ENCODE data around the gene COASY.
A peak's percentile ranks its signal among the peaks of the same experiment; 100 is the strongest.

Gene COASY

DNA sequence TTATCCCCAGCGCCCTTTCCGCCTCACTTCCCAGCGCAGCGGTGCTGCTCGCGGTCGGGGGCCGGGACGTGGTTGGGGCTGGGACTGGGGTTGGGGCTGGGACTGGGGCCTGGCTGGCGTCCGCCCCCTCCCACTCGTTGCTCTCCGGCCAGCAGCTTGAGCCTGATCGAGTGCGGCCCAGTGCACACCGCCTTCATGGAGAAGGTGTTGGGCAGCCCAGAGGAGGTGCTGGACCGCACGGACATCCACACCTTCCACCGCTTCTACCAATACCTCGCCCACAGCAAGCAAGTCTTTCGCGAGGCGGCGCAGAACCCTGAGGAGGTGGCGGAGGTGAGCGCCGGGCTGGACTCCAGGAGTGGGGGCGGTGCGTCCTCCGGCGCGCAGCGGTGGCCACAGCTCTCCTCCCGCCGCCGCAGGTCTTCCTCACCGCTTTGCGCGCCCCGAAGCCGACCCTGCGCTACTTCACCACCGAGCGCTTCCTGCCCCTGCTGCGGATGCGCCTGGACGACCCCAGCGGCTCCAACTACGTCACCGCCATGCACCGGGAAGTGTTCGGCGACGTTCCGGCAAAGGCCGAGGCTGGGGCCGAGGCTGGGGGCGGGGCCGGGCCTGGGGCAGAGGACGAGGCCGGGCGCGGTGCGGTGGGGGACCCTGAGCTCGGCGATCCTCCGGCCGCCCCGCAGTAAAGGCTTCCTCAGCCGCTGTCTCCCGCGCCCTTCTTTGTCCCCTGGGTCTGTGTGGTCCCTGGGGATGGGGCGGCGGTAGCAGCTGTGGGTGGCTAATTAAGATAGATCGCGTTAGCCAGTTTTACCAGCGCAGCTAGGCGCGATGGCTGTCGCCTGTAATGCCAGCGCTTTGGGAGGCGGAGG is 7.5 kb upstream of the COASY start:
- DNase-seq = peak; percentile 87

DNA sequence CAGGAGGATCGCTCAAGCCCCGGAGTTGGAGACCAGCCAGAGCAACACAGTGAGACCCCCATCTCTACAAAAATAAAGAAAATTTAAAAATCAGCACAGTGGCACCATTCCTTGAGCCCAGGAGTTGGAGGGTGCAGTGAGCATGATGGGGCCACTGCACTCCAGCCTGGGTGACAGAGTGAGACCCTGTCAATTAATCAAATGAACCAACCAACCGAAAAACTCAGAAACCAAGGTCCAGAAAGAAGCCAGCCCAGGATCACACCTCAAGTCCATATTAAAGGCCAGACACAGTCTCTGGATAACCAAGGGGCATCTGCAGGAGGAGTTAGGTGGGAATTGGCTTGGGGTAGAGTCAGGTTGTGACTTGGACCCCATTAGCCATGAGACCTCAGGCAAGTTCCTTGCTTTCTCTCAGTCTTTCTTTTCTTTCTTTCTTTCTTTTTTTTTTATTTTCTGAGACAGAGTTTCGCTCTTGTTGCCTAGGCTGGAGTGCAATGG is 6.8 kb upstream of the COASY start:
- no peak for DNase-seq

DNA sequence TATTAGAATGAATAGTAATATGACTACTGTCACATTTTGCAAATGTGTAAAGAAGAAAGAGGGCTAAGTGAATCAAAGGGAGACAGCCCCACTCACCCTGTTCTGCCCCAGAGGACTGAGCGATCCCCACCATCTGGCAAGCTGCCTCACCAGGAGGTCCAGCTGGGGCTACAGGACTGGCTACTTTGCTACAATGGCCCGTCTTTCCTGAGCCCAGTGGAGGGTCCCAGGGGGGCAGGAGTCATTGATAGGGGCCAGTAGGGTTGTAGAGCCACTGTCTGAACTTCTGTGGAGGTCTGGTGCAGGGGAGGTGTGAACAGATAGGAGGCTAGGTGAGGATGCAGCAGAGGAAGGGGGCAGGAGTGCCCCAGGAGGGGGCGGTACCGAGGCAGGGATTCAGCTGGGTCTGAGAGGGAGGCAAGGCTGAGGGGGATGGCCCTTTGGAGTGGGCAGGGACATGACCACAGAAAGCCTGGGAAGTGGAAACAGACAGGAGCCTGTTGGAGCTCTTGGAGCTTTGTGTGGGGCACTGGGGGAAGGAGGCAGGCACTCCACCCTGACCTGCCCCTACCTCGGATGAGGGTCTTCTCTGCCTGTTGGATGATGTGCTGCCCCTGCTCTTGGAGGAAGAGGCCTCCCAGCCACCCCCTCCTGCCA is 5.9 kb upstream of the COASY start:
- peak; percentile 45 for DNase-seq

DNA sequence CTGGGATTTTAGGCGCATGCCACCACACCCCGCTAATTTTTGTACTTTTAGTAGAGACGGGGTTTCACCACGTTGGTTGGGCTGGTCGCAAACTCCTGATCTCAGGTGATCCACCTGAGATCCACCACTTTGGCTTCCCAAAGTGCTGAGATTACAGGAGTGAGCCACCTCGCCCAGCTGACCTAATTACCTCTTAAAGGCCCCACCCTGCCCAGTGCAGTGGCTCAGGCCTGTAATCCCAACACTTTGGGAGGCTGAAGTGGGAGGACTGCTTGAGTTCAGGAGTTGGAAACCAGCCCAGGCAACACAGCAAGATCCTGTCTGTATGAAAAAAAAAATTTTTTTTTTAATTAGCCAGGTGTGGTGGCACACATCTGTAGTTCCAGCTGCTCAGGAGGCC is 2.9 kb upstream of the COASY start:
- DNase-seq = no peak

DNA sequence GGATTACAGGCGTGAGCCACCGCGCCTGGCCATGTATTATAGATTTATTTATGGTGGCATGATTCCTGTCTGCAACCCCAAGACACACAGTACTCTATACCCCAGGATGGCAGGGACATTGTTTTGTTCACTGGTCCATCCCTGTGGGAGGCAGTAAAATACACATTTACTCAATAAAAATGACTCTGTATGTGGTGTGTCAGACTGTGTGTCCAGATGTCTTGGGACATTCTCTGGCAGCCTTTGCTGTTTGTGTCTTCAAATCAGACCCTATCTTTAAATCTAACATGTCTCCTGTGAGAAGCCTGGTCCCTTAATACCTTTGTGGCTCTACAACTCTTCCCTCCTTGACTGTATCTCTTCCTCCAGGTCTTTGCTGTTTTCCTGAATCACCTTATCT is 1.7 kb upstream of the COASY start:
- DNase-seq = no peak

DNA sequence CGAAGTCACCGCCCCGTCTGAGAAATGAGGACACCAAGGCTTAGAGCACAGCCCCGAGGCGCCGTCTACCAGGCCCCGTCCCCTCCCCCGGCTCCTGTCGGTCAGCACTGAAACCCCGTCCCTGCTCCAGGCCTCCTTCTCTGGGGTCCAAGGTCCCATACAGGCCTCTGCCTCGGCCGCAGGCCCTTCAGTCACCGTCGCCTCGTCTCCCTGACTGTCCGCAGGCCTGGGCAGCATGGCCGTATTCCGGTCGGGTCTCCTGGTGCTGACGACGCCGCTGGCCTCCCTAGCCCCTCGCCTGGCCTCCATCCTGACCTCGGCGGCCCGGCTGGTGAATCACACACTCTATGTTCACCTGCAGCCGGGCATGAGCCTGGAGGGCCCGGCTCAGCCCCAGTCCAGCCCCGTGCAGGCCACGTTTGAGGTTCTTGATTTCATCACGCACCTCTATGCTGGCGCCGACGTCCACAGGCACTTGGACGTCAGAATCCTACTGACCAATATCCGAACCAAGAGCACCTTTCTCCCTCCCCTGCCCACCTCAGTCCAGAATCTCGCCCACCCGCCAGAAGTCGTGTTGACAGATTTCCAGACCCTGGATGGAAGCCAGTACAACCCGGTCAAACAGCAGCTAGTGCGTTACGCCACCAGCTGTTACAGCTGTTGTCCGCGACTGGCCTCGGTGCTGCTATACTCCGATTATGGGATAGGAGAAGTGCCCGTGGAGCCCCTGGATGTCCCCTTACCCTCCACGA is 617 bp downstream of the COASY start:
- no peak for DNase-seq

DNA sequence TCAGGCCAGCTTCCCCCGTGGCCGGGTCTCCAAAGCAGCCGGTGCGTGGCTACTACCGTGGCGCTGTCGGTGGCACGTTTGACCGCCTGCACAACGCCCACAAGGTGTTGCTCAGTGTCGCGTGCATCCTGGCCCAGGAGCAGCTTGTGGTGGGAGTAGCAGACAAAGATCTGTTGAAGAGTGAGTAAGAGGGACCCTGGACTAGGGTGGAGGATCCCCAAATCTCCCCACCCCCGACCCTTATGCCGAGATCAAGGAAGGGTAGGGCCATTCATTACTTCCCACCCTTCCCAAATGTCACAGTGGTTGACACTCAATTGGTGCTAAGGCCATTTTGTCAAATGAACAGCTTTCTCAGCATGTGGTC is 1.2 kb downstream of the COASY start:
- no peak for DNase-seq

DNA sequence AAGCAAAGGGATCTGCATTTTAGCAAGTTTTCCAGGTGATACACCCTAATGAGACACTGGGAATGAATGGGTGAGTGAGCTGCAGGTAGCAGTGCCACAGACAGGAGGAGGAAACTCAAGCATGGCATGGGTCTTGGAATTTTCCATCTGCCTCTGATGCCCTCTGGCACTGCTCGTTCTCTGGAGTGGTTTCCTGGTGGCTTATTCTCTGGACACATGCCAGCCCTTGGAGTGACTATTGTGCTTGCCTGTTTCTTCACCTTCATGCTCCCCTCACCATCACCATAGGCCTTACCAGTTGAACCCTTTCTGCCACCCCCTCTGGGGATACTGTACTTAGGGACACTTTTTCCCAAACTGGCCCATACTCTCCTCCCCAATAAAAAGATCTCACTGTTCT is 1.6 kb downstream of the COASY start:
- DNase-seq = peak; percentile 38

DNA sequence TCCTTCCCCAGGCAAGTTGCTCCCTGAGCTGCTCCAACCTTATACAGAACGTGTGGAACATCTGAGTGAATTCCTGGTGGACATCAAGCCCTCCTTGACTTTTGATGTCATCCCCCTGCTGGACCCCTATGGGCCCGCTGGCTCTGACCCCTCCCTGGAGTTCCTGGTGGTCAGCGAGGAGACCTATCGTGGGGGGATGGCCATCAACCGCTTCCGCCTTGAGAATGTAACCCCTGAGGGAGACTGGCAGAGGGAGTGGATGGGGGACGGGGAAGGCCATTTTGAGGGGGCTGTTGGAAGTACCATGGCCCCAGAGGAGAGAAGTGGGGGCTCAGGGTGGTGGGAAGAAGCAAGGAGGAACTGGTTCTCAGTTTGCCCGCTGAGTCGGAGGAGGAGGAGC is 2.0 kb downstream of the COASY start:
- DNase-seq = no peak

DNA sequence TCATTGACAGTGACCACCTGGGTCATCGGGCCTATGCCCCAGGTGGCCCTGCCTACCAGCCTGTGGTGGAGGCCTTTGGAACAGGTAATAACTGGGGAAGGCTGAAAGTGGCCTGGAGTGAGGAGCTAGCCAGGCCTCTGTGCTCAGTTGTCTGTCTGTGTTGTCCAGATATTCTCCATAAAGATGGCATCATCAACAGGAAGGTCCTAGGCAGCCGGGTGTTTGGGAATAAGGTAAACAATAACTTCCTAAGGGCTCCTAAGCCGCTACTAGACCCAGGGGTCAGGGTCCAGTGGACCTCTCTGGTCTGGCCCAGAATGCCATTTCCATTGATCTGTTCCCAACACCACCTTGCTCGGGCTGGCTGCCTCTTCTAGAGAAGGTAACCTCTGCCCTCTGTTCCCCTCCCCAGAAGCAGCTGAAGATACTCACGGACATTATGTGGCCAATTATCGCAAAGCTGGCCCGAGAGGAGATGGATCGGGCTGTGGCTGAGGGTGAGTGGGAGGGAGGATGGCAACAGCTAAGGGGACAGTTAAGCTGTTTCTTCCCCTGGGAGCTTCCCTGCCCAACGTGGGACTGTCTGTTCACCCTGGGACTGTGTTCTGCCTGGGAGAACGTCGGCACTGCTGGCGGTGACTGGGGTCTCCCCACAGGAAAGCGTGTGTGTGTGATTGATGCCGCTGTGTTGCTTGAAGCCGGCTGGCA is 3.0 kb downstream of the COASY start:
- no peak for DNase-seq

DNA sequence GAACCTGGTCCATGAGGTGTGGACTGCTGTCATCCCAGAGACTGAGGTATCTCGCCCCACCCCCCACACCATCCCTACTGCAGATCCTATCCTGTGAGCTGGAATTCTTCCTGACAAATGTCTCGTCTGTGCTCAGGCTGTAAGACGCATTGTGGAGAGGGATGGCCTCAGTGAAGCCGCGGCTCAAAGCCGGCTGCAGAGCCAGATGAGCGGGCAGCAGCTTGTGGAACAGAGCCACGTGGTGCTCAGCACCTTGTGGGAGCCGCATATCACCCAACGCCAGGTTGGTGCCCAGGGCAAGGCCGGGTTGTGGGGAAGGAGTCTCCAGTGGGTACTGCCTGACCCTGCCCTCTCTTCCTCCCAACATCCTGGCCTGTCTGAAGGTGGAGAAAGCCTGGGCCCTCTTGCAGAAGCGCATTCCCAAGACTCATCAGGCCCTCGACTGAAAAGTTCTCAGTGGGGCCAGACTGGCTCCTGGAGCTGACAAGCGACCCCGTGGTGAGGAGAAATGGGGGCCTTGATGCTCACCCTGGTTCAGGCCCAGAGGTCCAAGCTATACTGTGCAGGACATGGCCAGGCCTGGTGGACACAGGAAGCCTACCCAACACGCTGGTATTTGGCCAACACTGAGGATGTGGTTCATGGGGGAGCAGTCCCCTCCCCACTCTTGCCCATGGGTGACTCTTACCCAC is 3.7 kb downstream of the COASY start:
- no peak for DNase-seq

DNA sequence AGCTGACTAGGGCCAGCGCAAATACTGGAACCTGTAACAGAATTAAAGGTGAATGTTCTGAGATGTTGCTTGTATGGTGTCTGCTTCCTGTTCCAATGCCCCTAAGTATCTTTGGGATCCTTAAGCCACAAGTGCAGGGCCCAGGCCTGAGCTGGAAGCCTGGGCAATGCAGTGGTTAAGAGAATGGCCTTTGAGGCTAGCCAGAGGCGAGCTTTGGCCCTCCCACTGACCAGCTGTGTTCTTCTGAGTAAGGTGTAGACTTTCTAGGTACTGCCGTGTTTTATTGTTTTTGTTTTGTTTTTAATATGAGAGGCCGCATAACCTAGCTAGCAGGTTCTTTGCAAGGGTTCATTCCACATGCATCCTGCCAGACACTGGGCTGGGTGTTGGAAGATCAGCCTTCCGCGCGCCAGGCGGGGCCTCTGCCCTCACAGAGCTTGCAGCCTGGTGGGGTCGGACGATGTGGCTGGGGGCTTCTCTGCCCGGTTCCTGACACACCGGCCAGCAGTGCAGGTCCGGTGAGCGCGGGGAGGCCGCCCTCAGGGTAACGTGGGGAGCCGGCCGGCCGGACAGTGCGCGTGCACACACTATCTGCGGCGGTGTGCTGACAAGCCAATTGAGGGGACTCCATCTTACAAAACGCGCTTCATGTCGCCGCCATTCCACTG is 4.4 kb downstream of the COASY start:
- DNase-seq = no peak

DNA sequence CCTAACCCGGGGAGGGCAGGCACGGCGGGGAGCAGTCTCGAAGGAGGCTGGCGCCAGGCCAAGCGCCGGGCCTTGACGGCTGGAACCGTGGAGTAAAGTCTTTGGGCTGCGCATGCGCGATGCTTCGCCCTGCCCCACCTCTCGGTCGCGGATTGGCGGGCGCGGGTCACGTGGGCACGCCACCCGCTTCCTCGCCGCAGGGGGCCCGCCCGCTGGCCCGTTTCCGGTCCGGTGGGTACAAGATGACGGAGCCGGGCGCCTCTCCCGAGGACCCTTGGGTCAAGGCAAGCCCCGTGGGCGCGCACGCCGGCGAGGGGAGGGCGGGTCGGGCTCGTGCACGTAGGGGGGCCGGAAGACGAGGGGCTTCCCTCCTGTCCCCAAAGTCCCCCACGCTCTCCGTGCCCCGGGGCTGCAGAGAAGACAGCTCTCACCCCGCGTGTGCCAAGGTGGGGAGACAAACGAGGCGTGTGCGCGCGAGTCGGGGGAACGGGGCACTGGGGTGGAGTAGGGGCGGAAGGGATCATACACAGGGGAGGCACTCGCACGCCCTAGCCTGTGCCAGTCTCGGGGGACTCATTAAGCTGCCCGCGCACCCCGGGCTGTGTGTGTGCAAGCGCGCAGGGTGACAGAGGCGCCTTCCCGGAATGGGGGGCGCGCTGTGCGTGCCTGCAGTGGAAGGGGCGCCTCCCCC is 5.1 kb downstream of the COASY start, which contains the start of gene MLX:
MLX (plus strand) TSS at position 218 of the 691 bp plus-strand sequence; CDS start at position 243, 25 bp downstream.
- peak; percentile 92 for DNase-seq

DNA sequence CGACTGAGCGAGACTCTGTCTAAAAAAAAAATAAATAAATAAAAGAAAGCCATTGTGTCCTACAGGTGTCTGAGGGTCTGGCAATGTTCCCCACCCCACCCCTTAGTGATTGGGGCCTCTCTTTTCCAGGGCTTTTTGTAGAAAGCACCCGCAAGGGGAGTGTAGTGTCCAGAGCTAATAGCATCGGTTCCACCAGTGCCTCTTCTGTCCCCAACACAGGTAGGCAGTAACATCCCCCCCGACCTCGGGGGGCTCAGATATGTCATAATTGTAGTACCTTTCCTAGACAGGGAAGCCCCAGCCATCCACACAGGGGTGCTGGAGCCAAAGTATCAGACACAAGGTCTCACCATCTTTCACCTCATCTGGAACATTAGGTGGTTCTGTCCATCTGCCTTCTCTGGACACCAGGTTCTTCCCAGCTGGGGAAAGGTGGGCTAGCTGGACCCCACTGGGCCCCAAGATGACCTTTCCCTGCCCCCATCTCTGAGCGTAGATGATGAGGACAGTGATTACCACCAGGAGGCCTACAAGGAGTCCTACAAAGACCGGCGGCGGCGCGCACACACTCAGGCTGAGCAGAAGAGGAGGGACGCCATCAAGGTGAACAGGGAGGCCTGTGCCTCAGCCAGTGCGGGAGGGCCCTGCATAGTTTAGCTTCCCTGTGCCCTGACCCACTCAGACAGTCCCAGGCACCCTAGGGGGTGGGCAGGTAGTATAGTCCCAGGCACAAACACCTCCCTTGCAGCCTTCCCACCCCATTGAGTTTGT is 6.6 kb downstream of the COASY start:
- DNase-seq = no peak

DNA sequence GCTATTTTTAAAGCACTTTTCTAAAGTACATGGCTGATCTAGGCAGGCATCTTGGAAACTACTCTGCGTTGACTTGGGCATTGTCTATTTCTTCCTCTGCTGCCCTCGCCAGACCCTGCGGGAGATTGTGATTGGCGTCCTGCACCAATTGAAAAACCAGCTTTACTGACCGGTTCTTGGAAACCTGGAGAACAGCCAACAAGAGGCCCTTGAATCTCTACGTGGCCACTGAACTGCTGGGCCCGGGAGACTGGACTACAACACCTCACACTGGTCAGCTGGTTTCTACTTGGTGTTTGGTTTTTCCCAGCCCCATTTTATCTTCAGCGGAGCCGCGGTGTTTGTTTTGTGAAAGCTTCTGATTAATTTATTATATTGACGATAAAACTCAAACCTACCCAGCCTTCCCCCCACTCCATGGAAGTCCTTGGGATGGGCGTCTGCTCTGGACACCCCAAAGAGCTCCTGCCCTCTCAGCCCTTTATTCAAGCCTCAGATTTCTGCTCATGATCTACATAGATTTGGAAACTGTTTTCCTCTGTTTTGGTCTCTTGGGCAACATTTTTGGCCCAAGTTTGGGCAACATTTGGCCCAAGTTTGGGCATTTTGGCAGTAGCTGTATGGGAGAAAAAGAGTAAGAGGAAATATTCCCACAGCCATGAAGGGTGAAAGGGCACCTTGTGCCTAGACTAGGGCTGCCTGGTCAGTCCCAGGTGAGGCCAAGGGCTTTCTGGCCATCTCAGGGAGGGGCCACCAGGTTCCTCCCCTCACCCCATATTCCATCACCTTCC is 9.7 kb downstream of the COASY start:
- no peak for DNase-seq

DNA sequence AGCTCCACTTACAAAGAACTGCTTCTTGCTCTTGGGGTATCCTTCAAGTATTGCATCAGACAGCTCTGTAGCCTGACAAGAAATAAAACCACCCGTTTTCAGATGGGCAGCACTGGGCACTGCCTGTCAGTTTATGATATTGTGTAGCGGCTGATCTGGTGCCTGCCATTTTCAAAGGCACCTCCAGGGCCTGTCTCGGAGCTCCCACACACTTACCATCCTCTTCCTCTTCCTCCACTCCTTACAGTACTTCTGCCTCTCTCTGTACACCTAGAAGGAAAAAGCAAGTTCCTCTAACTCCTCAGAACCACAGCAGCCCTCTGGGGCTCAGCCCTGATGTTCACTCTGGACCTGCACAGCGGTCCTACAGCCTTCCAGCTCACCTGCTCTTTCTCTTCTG is 11.1 kb downstream of the COASY start:
- no peak for DNase-seq

DNA sequence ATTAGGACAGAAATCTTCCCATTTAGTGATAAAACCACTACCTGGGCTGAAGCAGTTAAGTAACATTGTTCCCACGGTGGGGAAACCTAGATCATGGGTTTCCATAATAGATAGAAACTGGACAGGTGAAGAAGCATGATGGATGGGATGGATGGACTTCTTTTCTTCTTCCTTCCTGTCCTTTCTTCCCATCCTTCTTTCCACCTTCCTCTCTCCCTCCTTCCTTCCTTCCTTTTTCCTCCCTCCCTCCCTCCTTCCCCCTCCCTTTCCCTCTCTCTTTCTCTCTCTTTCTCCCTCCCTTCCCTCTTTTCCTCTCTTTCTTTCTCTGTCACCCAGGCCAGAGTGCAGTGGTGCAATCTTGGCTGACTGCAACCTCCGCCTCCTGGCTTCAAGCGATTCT is 12.5 kb downstream of the COASY start:
- DNase-seq = no peak

DNA sequence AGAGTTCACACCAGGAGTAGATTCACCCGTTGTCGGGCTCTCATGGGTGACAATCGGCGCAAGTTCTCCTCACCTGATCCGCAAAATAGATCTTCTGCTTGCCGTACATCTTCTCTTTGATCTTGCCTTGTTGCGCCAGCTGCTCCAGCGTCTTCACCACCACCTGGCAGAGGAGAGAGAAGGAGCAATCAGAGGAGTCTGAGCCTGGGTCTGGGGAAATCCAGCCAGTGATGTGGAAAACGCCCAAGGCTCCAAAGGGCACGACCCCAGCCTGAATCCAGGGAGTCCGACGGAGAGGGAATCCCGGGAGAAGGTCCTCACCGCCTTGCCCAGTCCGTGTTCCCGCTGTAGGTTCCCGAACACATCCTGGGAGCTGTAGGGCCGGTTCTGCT is 15.2 kb downstream of the COASY start:
- DNase-seq = no peak

DNA sequence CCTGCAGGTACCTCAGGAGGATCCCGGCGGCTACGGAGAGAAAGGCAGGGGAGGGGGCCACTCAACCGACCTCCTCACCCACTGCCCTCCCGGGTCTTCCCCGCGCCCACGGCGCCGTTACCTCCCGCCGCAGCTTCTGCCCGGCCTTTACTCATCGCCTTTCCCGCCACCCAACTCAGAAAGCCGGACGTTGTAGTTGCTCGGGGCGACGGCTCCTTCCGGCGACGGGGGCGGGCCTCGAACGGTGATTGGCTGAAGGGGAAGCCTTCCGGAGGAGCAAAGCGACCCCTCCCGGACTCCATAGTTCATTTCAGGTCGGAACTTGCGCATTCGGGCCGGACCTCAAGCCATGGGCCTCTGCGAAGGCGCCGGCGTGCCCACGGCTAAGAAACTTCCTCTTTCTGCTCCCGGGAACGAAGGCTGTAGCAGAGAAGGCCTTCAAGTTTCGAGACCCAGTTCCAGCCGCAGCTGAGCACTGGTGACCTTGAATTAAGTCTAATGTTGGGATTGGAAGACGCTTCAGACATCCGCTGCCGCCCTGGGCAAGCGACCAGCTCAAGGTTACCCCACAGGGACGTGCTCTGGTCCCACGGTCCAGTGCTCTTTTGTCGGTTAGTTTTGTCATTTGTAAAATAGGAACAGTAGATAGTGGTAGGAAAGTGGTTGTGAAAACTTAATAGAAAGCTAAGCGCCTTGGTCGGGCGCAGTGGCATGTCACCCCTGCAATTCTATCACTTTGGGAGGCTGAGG is 15.8 kb downstream of the COASY start, which contains the start of gene PSMC3IP:
PSMC3IP (minus strand) TSS at position 198 of the 750 bp plus-strand sequence; CDS start at position 155, 43 bp downstream.
- DNase-seq = peak; percentile 96
